IMR-90 (cell line): ENCODE data around the gene STX5. TPM values are rescaled to one million over a fixed set of nuclear protein-coding genes. Genes with fewer than 3 reads are reported as not detected.

Experiments
- polyA plus RNA-seq, 3 experiments: library from polyadenylated mRNA; depleted of rRNA; stranded (reverse); fragments of >200 nt; gene quantifications; 2 replicates each; pipeline ENCODE4 v1.2.3, GENCODE V29; 2012; ENCODE audit warnings: low replicate concordance in 1 of 3
- total RNA-seq: library from RNA; depleted of rRNA; stranded (reverse); fragments of >200 nt; gene quantifications from 2 replicates; pipeline ENCODE4 v1.2.3, GENCODE V29; 2012
- TF ChIP-seq, protein P1 (sequence below): fragments of 150-350 bp; IDR thresholded peaks from 2 replicates; pipeline ENCODE4 v1.6.1; 2017; ENCODE audit warnings: mild to moderate bottlenecking, antibody characterized with exemption, low read length, low read depth

The STX5 gene
- total and polyA plus RNA-seq, 2 of the 4 experiments (the other 2 are of a cell fraction), result 43.1 to 49.5 TPM

- TF ChIP-seq, protein P1, sequence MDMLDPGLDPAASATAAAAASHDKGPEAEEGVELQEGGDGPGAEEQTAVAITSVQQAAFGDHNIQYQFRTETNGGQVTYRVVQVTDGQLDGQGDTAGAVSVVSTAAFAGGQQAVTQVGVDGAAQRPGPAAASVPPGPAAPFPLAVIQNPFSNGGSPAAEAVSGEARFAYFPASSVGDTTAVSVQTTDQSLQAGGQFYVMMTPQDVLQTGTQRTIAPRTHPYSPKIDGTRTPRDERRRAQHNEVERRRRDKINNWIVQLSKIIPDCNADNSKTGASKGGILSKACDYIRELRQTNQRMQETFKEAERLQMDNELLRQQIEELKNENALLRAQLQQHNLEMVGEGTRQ, result no peak
Measured at GRCh38 chr11:62855571-62856332, 23.9 kb upstream of the STX5 start (continued).
